GM19468 (cell line): ENCODE measurements around the gene YY2.
"Not testable (repeated sequence)": the region's sequence is repeated elsewhere in the genome, so short reads cannot be mapped to it uniquely, and the experiment has no call there.

ENCODE experiments used
- ATAC-seq: cut with Tn5 transposase; IDR thresholded peaks from one replicate; pipeline ENCODE4 v1.9.1; 2021; ENCODE audit warnings: mild to moderate bottlenecking, moderate library complexity, moderate number of reproducible peaks; ENCODE audit not compliant: unreplicated experiment; ENCODE audit errors: extremely low read depth

The YY2 gene

GRCh38 chrX:21855937-21856415 is at the start of gene YY2:
Gene YY2 (plus strand): TSS chrX:21855987. CDS start chrX:21856485, 498 bp downstream.
- ATAC-seq, result no peak

- ATAC-seq, result no peak
Observed at GRCh38 chrX:21806691-21807090, 49.1 kb upstream of the YY2 start.

- no peak for ATAC-seq
Observed at GRCh38 chrX:21811832-21812231, 44.0 kb upstream of the YY2 start.

- ATAC-seq, result no peak
Observed at GRCh38 chrX:21812628-21813027, 43.2 kb upstream of the YY2 start.

GRCh38 chrX:21813612-21814368 is 42.0 kb upstream of the YY2 start:
- no peak for ATAC-seq

GRCh38 chrX:21816136-21816535 is 39.7 kb upstream of the YY2 start:
- no peak for ATAC-seq

GRCh38 chrX:21820170-21820569 is 35.6 kb upstream of the YY2 start:
- ATAC-seq, result not testable (repeated sequence)

GRCh38 chrX:21821875-21822274 is 33.9 kb upstream of the YY2 start:
- no peak for ATAC-seq

GRCh38 chrX:21831496-21831895 is 24.3 kb upstream of the YY2 start:
- ATAC-seq, result no peak

GRCh38 chrX:21837056-21837455 is 18.7 kb upstream of the YY2 start:
- no peak for ATAC-seq

- ATAC-seq, result no peak
Observed at GRCh38 chrX:21838937-21839333, 16.9 kb upstream of the YY2 start.

- ATAC-seq, result peak; percentile 47
Observed at GRCh38 chrX:21839334-21840192, 16.2 kb upstream of the YY2 start, which contains the start of gene MBTPS2. Gene MBTPS2 (plus strand): TSS chrX:21839617. CDS start chrX:21839735, 118 bp downstream.

GRCh38 chrX:21840193-21840545 is 15.6 kb upstream of the YY2 start:
- no peak for ATAC-seq

- ATAC-seq, result no peak
Observed at GRCh38 chrX:21843179-21843578, 12.6 kb upstream of the YY2 start.

GRCh38 chrX:21845096-21845495 is 10.7 kb upstream of the YY2 start:
- no peak for ATAC-seq

GRCh38 chrX:21847342-21847741 is 8.4 kb upstream of the YY2 start:
- ATAC-seq, result no peak

- no peak for ATAC-seq
Observed at GRCh38 chrX:21853578-21853977, 2.2 kb upstream of the YY2 start.

- ATAC-seq, result no peak
Observed at GRCh38 chrX:21856504-21856903, 717 bp downstream of the YY2 start.

GRCh38 chrX:21863241-21863640 is 7.5 kb downstream of the YY2 start:
- no peak for ATAC-seq

GRCh38 chrX:21865436-21865835 is 9.6 kb downstream of the YY2 start:
- no peak for ATAC-seq

- no peak for ATAC-seq
Observed at GRCh38 chrX:21870494-21870893, 14.7 kb downstream of the YY2 start.
